Measurements from ENCODE around the gene FBXO46. TPM values are rescaled to one million over a fixed set of nuclear protein-coding genes. Genes with fewer than 3 reads are reported as not detected.

FBXO46 gene
- total RNA-seq, 1 experiment from 2014 or later = 43.9 TPM

DNA sequence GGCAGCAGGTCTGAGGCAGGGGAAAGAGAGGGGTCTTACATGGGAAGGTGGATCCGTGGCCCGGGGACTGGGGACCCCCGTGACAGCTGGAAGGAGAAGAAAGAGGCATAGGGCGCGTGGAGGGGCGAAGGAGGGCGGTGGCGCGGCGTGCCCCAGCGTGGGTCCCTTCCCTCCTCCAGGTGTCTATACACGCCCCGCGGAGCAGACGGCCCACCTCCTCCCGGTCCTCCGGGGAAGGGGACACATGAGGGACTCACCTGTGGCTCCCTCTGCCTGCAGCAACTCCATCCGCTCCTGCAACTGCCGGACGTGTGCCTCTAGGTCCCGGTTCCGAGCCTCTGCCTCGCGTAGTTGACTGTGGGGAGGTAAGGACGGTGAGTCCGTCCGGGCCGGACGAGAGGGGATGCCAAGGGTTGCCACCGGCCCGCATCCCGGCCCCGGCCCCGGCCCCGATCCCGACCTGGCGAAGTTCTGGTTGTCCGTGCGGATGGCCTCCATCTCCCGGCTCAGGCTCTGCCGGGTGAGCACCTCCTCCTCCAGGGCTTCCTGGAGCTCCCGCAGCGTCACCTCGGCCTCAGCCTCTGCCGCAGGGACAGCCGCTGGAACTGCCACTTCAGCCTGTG, 40.7 kb upstream of the FBXO46 start:
- Mint-ChIP-seq H3K9me3 (no peaks in the 10 kb centered on the region; a peak in 1 of 5 replicates), H3K4me1 (peaks cover 7 to 17% of the 10 kb centered on the region in 2 experiments), H3K36me3 (ENCODE audit: insufficient read depth in 1 of 3, low read depth in 3 of 3) (peaks cover 5 to 26% (median 16%) of the 10 kb centered on the region in 3 experiments), H3K4me3 (peak overlapping the region; percentile 82 to 93), H3K27ac (peak overlapping the region; percentile 83 to 92 (median 85); a peak in 6 of 7 replicates), H3K27me3 (ENCODE audit: low read depth) (peaks cover 3% of the 10 kb centered on the region)
- Histone ChIP-seq H2AFZ (ENCODE audit: low read length) (no peak overlapping the region), H2BK15ac (ENCODE audit: low read depth, low read length) (no peak overlapping the region), H4K8ac (replicated peaks; ENCODE audit: insufficient read length, low read depth, low read length) (no peak overlapping the region), H3K4me1 (ENCODE audit: insufficient read depth, low read length) (no peaks in the 10 kb centered on the region), H3K79me1 (ENCODE audit: insufficient read depth, low read depth, low read length, poor library complexity, severe bottlenecking) (no peaks in the 10 kb centered on the region), H3K56ac (ENCODE audit: insufficient read length, low read depth, low read length) (no peak overlapping the region), H3K79me2 (ENCODE audit: insufficient read depth, low read length) (no peaks in the 10 kb centered on the region), H2BK5ac (ENCODE audit: insufficient read length, low read length) (no peak overlapping the region), H3K9ac (ENCODE audit: extremely low read depth, insufficient read length, low read length) (no peak overlapping the region), H3K14ac (ENCODE audit: insufficient read depth, low read length) (no peak overlapping the region), H3T11ph (ENCODE audit: low read length) (no peak overlapping the region), H3K9me3 (ENCODE audit: control insufficient read depth, low read depth, low read length) (no peaks in the 10 kb centered on the region), H3K23ac (ENCODE audit: insufficient read length, low read depth, low read length) (no peak overlapping the region), H3K4me2 (ENCODE audit: insufficient read depth, insufficient read length, low read length) (peak overlapping the region; percentile 58), H2AK5ac (ENCODE audit: insufficient read length, low read length) (no peak overlapping the region), H3K4ac (ENCODE audit: low read depth, low read length) (no peak overlapping the region), H2BK12ac (ENCODE audit: insufficient read length, low read depth, low read length) (no peak overlapping the region), H2BK120ac (ENCODE audit: low read depth, low read length, poor library complexity, severe bottlenecking) (no peak overlapping the region), H3K23me2 (ENCODE audit: insufficient read length, low read depth, low read length, poor library complexity, severe bottlenecking) (peaks cover 18% of the 10 kb centered on the region), H4K5ac (ENCODE audit: insufficient read length, low read depth, low read length) (no peak overlapping the region), H2BK20ac (ENCODE audit: low read depth, low read length, poor library complexity, severe bottlenecking) (no peak overlapping the region), H3K27me3 (ENCODE audit: insufficient read depth, low read length) (no peaks in the 10 kb centered on the region), H4K20me1 (ENCODE audit: control insufficient read depth, insufficient read depth, insufficient read length) (no peaks in the 10 kb centered on the region), H3K27ac (ENCODE audit: insufficient read length, low read depth, low read length) (no peak overlapping the region), H4K91ac (ENCODE audit: insufficient read length, low read depth, low read length) (no peak overlapping the region), H3K18ac (ENCODE audit: insufficient read length, low read depth, low read length) (no peak overlapping the region)
- no peak for DNase-seq
- no CpG with 5 or more reads among the region's 46 CpGs for WGBS (ENCODE audit: extremely low coverage, insufficient read length, low lambda C conversion rate)
- TF ChIP-seq, protein P1, sequence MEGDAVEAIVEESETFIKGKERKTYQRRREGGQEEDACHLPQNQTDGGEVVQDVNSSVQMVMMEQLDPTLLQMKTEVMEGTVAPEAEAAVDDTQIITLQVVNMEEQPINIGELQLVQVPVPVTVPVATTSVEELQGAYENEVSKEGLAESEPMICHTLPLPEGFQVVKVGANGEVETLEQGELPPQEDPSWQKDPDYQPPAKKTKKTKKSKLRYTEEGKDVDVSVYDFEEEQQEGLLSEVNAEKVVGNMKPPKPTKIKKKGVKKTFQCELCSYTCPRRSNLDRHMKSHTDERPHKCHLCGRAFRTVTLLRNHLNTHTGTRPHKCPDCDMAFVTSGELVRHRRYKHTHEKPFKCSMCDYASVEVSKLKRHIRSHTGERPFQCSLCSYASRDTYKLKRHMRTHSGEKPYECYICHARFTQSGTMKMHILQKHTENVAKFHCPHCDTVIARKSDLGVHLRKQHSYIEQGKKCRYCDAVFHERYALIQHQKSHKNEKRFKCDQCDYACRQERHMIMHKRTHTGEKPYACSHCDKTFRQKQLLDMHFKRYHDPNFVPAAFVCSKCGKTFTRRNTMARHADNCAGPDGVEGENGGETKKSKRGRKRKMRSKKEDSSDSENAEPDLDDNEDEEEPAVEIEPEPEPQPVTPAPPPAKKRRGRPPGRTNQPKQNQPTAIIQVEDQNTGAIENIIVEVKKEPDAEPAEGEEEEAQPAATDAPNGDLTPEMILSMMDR (conservative IDR thresholded peaks at IDR 0.05) = no peak
